ENCODE results near the gene SOHLH1.

SOHLH1 gene

GRCh38 chr9:135699440-135699839, at the start of gene SOHLH1:
TSS of gene SOHLH1 (minus strand) at chr9:135699481. CDS start at chr9:135699467, 14 bp downstream.
- no peak within 1 kb of the TSS for H3K4me3 ChIP-seq (ENCODE audit: low read depth, low read length)
- DNase-seq (ENCODE audit: low read depth), result no peak

- DNase-seq (ENCODE audit: low read depth), result no peak
- no peak overlapping the region for H3K4me3 ChIP-seq (ENCODE audit: low read depth, low read length)
Observed at GRCh38 chr9:135748676-135749075, 49.4 kb upstream of the SOHLH1 start.

- no peak overlapping the region for H3K4me3 ChIP-seq (ENCODE audit: low read depth, low read length)
- DNase-seq (ENCODE audit: low read depth), result no peak
Observed at GRCh38 chr9:135747311-135747710, 48.0 kb upstream of the SOHLH1 start.

- no peak overlapping the region for H3K4me3 ChIP-seq (ENCODE audit: low read depth, low read length)
- DNase-seq (ENCODE audit: low read depth), result no peak
Observed at GRCh38 chr9:135746565-135746964, 47.3 kb upstream of the SOHLH1 start.

GRCh38 chr9:135745686-135746324, 46.5 kb upstream of the SOHLH1 start:
- no peak overlapping the region for H3K4me3 ChIP-seq (ENCODE audit: low read depth, low read length)
- no peak for DNase-seq (ENCODE audit: low read depth)

- H3K4me3 ChIP-seq (ENCODE audit: low read depth, low read length), result no peak overlapping the region
- no peak for DNase-seq (ENCODE audit: low read depth)
Observed at GRCh38 chr9:135745189-135745588, 45.9 kb upstream of the SOHLH1 start.

- H3K4me3 ChIP-seq (ENCODE audit: low read depth, low read length), result no peak overlapping the region
- DNase-seq (ENCODE audit: low read depth), result no peak
Observed at GRCh38 chr9:135744333-135745070, 45.2 kb upstream of the SOHLH1 start.

- H3K4me3 ChIP-seq (ENCODE audit: low read depth, low read length), result no peak overlapping the region
- DNase-seq (ENCODE audit: low read depth), result no peak
Observed at GRCh38 chr9:135743546-135744332, 44.5 kb upstream of the SOHLH1 start.

GRCh38 chr9:135743021-135743420, 43.7 kb upstream of the SOHLH1 start:
- no peak for DNase-seq (ENCODE audit: low read depth)

GRCh38 chr9:135741276-135742219, 42.3 kb upstream of the SOHLH1 start:
- no peak overlapping the region for H3K4me3 ChIP-seq (ENCODE audit: low read depth, low read length)
- no peak for DNase-seq (ENCODE audit: low read depth)

More at GRCh38 chr9:135743021-135743420, 43.7 kb upstream of the SOHLH1 start:
- H3K4me3 ChIP-seq (ENCODE audit: low read depth, low read length), result no peak overlapping the region

- no peak overlapping the region for H3K4me3 ChIP-seq (ENCODE audit: low read depth, low read length)
- DNase-seq (ENCODE audit: low read depth), result no peak
Observed at GRCh38 chr9:135739271-135740220, 40.3 kb upstream of the SOHLH1 start.

- DNase-seq (ENCODE audit: low read depth), result no peak
- H3K4me3 ChIP-seq (ENCODE audit: low read depth, low read length), result no peak overlapping the region
Observed at GRCh38 chr9:135737840-135738521, 38.7 kb upstream of the SOHLH1 start.

GRCh38 chr9:135736979-135737839, 37.9 kb upstream of the SOHLH1 start:
- DNase-seq (ENCODE audit: low read depth), result no peak
- no peak overlapping the region for H3K4me3 ChIP-seq (ENCODE audit: low read depth, low read length)

- H3K4me3 ChIP-seq (ENCODE audit: low read depth, low read length), result no peak overlapping the region
- no peak for DNase-seq (ENCODE audit: low read depth)
Observed at GRCh38 chr9:135736272-135736978, 37.1 kb upstream of the SOHLH1 start.

GRCh38 chr9:135734616-135735144, 35.4 kb upstream of the SOHLH1 start:
- H3K4me3 ChIP-seq (ENCODE audit: low read depth, low read length), result no peak overlapping the region
- no peak for DNase-seq (ENCODE audit: low read depth)
